Measurements from ENCODE around the gene POU5F1.
"Not testable (repeated sequence)": the region's sequence is repeated elsewhere in the genome, so short reads cannot be mapped to it uniquely, and the experiment has no call there.

POU5F1 gene

GRCh38 chr6:31190488-31190887 is 20.0 kb upstream of the POU5F1 start:
- no peak for DNase-seq (ENCODE audit: low read depth)

- not testable (repeated sequence) for DNase-seq (ENCODE audit: low read depth)
These were observed 18.7 kb upstream of the POU5F1 start for GRCh38 chr6:31189223-31189622.

- DNase-seq (ENCODE audit: low read depth) = no peak
These were observed 17.3 kb upstream of the POU5F1 start for GRCh38 chr6:31187780-31188194.

- DNase-seq (ENCODE audit: low read depth) = no peak
These were observed 15.7 kb upstream of the POU5F1 start for GRCh38 chr6:31186052-31186734.

GRCh38 chr6:31185695-31186051 is 15.2 kb upstream of the POU5F1 start:
- not testable (repeated sequence) for DNase-seq (ENCODE audit: low read depth)

- DNase-seq (ENCODE audit: low read depth) = not testable (repeated sequence)
These were observed 13.4 kb upstream of the POU5F1 start for GRCh38 chr6:31183859-31184258.

- not testable (repeated sequence) for DNase-seq (ENCODE audit: low read depth)
These were observed 12.8 kb upstream of the POU5F1 start for GRCh38 chr6:31183287-31183686.

GRCh38 chr6:31180500-31180899 is 10.0 kb upstream of the POU5F1 start:
- peak; percentile 28 for DNase-seq (ENCODE audit: low read depth)

GRCh38 chr6:31179896-31180295 is 9.4 kb upstream of the POU5F1 start:
- DNase-seq (ENCODE audit: low read depth) = no peak

- no peak for DNase-seq (ENCODE audit: low read depth)
These were observed 8.5 kb upstream of the POU5F1 start for GRCh38 chr6:31179042-31179386.

- no peak for DNase-seq (ENCODE audit: low read depth)
These were observed 7.9 kb upstream of the POU5F1 start for GRCh38 chr6:31178143-31179041.

- DNase-seq (ENCODE audit: low read depth) = peak; percentile 59
These were observed 5.5 kb upstream of the POU5F1 start for GRCh38 chr6:31175971-31176370.

- DNase-seq (ENCODE audit: low read depth) = no peak
These were observed 3.9 kb upstream of the POU5F1 start for GRCh38 chr6:31174378-31174777.

- no peak for DNase-seq (ENCODE audit: low read depth)
These were observed 2.9 kb upstream of the POU5F1 start for GRCh38 chr6:31173406-31173805.

GRCh38 chr6:31172973-31173384 is 2.5 kb upstream of the POU5F1 start:
- DNase-seq (ENCODE audit: low read depth) = no peak

- no peak for DNase-seq (ENCODE audit: low read depth)
These were observed 1.7 kb upstream of the POU5F1 start for GRCh38 chr6:31171931-31172905.

GRCh38 chr6:31170987-31171671 is 647 bp upstream of the POU5F1 start:
- no peak for DNase-seq (ENCODE audit: low read depth)

- DNase-seq (ENCODE audit: low read depth) = not testable (repeated sequence)
These were observed 453 bp downstream of the POU5F1 start for GRCh38 chr6:31169858-31170599.

- no peak for DNase-seq (ENCODE audit: low read depth)
These were observed 1.2 kb downstream of the POU5F1 start for GRCh38 chr6:31169123-31169857.

GRCh38 chr6:31168606-31169005 is 1.9 kb downstream of the POU5F1 start:
- no peak for DNase-seq (ENCODE audit: low read depth)

All from GM04503 (cell line).